ENCODE measurements around the gene TMEM163.

The TMEM163 gene

DNA sequence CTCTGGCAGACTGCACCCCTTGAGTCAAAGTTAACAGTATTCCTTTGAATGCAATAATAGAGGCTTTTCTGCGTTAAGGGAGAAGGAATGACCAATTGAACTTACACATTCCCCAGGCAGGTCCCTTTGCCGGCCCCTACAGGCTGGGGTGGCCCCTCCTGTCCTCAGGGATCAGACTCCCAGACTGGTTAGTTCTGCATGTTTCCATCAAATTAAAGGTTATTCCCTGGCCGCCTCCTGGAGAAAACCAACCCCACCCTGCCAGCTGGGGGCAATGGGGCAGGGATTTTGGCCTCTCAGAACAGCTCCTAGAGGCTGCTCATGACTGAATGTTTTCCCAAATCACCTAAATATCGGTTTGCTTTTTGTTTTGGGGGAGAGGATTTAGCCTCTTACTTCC, 265.3 kb downstream of the TMEM163 start:
- TF ChIP-seq HDGF (IDR thresholded peaks at IDR 0.05; ENCODE audit: borderline replicate concordance) (no peak), ELF4 (IDR thresholded peaks at IDR 0.05) (no peak), ZNF384 (IDR thresholded peaks at IDR 0.05) (no peak), ARNT (IDR thresholded peaks at IDR 0.05) (no peak)
- TF ChIP-seq, protein P1, sequence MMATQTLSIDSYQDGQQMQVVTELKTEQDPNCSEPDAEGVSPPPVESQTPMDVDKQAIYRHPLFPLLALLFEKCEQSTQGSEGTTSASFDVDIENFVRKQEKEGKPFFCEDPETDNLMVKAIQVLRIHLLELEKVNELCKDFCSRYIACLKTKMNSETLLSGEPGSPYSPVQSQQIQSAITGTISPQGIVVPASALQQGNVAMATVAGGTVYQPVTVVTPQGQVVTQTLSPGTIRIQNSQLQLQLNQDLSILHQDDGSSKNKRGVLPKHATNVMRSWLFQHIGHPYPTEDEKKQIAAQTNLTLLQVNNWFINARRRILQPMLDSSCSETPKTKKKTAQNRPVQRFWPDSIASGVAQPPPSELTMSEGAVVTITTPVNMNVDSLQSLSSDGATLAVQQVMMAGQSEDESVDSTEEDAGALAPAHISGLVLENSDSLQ (IDR thresholded peaks at IDR 0.05): no peak
- CTCF ChIA-PET: interaction anchor here (1.3 kb wide), 1 partner anchor 335 kb away, joined by 3 read pairs; no protein-coding TSS in a partner anchor

DNA sequence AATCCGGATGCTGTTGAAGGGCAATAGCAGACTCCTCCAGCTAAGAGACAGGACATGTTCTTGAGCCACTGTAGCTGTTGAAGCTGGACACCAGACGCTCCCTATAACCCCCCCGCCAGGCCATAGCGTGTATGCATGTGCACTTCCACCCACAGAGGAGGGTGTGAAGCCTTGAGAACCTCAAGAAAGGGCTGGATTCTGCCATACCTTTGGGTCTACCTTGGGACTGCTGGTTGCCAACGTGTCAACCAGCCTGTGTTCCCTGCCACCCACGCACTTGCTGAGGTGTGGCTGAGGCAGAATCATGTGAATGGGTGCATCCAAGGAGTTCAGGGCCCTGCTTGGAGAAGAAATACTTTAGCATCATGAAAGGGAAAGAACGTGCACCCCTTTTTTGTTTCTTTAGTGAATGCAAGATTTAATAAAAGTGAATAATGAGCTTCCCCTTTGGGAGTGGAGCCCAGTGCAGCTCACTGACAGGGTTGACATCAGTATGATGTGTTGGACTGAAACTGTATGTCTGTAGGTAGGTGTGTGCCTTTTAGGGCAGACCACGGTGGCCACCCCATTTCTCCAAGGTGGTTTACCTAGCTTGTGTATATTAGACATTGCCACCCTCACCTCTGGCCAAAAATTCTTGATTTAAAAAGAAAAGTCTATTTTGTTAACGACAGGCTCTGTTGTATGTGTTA, 266.6 kb downstream of the TMEM163 start:
- POLR2A ChIA-PET: no interaction called here
- no peak for DNase-seq (ENCODE audit: extremely low spot score)
- TF ChIP-seq FOXA1 (IDR thresholded peaks at IDR 0.05) (no peak), ELF4 (IDR thresholded peaks at IDR 0.05) (no peak), FOXM1 (IDR thresholded peaks at IDR 0.05; ENCODE audit: borderline replicate concordance) (no peak), NFRKB (IDR thresholded peaks at IDR 0.05) (no peak), ZNF384 (IDR thresholded peaks at IDR 0.05) (no peak), L3MBTL2 (conservative IDR thresholded peaks at IDR 0.05) (no peak), LEF1 (IDR thresholded peaks at IDR 0.05; ENCODE audit: borderline replicate concordance) (no peak), ARNT (IDR thresholded peaks at IDR 0.05) (no peak), FOXK2 (IDR thresholded peaks at IDR 0.05) (no peak), TARDBP (IDR thresholded peaks at IDR 0.05) (no peak), HDGF (IDR thresholded peaks at IDR 0.05; ENCODE audit: borderline replicate concordance) (no peak), SUZ12 (IDR thresholded peaks at IDR 0.05) (no peak), BHLHE40 (IDR thresholded peaks at IDR 0.05; ENCODE audit: borderline replicate concordance) (no peak), CTBP1 (IDR thresholded peaks at IDR 0.05; ENCODE audit: borderline replicate concordance) (no peak)
- TF ChIP-seq, protein P1 (IDR thresholded peaks at IDR 0.05): no peak

More for the DNA sequence above, 265.3 kb downstream of the TMEM163 start:
- POLR2A ChIA-PET: no interaction called here
- DNase-seq (ENCODE audit: extremely low spot score): no peak

DNA sequence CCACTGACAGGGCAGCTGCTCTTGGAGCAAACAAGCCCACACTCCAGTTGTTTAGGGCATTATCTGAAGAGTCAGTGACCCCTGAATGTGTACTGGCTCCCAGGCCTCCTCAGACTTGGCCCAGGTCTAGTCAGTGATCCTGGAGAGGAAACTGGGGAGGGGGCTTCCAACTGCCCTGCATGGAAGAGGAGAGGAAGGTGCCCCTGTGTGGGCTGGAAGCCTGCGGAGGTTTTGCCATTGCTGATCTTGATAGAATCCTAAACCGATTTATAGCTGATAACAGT, 267.5 kb downstream of the TMEM163 start:
- POLR2A ChIA-PET: no interaction called here
- no peak for TF ChIP-seq L3MBTL2 (conservative IDR thresholded peaks at IDR 0.05)
- no peak for TF ChIP-seq HDGF (IDR thresholded peaks at IDR 0.05; ENCODE audit: borderline replicate concordance)
- no peak for TF ChIP-seq ARNT (IDR thresholded peaks at IDR 0.05)
- no peak for TF ChIP-seq CTBP1 (IDR thresholded peaks at IDR 0.05; ENCODE audit: borderline replicate concordance)
- TF ChIP-seq LEF1 (IDR thresholded peaks at IDR 0.05; ENCODE audit: borderline replicate concordance): no peak
- no peak for TF ChIP-seq NFRKB (IDR thresholded peaks at IDR 0.05)
- TF ChIP-seq SP1 (IDR thresholded peaks at IDR 0.05): no peak
- no peak for TF ChIP-seq FOXM1 (IDR thresholded peaks at IDR 0.05; ENCODE audit: borderline replicate concordance)
- TF ChIP-seq, protein P1 (IDR thresholded peaks at IDR 0.05): no peak
- no peak for TF ChIP-seq ZNF384 (IDR thresholded peaks at IDR 0.05)
- TF ChIP-seq FOXA1 (IDR thresholded peaks at IDR 0.05): no peak
- no peak for TF ChIP-seq BHLHE40 (IDR thresholded peaks at IDR 0.05; ENCODE audit: borderline replicate concordance)
- TF ChIP-seq SUZ12 (IDR thresholded peaks at IDR 0.05): no peak
- no peak for TF ChIP-seq TARDBP (IDR thresholded peaks at IDR 0.05)
- no peak for TF ChIP-seq FOXK2 (IDR thresholded peaks at IDR 0.05)
- TF ChIP-seq ELF4 (IDR thresholded peaks at IDR 0.05): no peak
- CTCF ChIA-PET: interaction anchor here (0.5 to 2.1 kb wide), 21 partner anchors 10 to 1531 kb away, joined by 3 to 15 read pairs (median 4); no protein-coding TSS in a partner anchor
- DNase-seq (ENCODE audit: extremely low spot score): no peak

More for the DNA sequence above, 266.6 kb downstream of the TMEM163 start:
- CTCF ChIA-PET: interaction anchor here (0.6 to 2.1 kb wide), 10 partner anchors 9 to 568 kb away, joined by 3 to 10 read pairs (median 3); no protein-coding TSS in a partner anchor

DNA sequence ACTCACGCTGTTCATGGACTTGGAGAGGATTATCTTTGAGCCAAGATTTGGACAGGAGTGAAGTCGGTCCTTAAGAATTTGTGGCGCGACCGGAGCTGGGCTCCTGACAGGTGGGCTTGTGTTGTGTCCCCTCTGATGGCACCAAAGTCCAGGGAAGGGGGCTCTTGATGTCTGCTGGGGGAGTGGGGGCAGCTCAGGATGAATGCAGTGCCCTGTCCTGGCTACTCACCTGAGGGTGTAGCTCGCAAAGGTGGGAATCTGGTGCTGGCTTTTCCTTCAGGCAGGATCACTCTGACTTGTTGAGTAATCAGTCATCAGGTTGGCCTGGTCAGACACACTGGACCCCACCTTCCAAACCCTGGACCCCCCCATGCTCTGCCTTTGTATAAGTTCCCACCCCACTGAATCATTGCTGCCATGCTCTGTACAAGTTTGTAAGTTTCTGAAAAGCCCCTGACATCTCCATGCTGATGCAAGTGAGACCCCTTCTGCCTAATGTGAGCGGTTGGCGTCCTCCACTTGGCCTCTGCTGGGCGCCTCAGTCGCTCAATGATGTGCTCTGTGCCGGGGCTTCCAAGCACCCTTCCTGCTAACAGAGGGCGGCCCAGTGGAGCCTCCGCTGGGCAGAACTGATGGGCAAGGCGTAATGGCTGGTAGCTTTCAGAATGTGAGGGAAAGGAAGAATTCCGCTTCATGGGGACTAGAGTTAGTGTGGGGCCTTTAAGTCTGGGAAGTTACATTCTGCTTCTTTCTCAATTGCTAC, 268.9 kb downstream of the TMEM163 start:
- no peak for TF ChIP-seq L3MBTL2 (conservative IDR thresholded peaks at IDR 0.05)
- TF ChIP-seq ZNF384 (IDR thresholded peaks at IDR 0.05): no peak
- TF ChIP-seq BHLHE40 (IDR thresholded peaks at IDR 0.05; ENCODE audit: borderline replicate concordance): no peak
- TF ChIP-seq, protein P1 (IDR thresholded peaks at IDR 0.05): no peak
- TF ChIP-seq HDGF (IDR thresholded peaks at IDR 0.05; ENCODE audit: borderline replicate concordance): no peak
- TF ChIP-seq TARDBP (IDR thresholded peaks at IDR 0.05): no peak
- no peak for TF ChIP-seq SP1 (IDR thresholded peaks at IDR 0.05)
- ChIA-PET POLR2A (no interaction called here), CTCF (interaction anchor here (0.5 to 2.1 kb wide), 9 partner anchors 11 to 563 kb away, joined by 3 to 15 read pairs (median 7); no protein-coding TSS in a partner anchor)
- no peak for DNase-seq (ENCODE audit: extremely low spot score)

DNA sequence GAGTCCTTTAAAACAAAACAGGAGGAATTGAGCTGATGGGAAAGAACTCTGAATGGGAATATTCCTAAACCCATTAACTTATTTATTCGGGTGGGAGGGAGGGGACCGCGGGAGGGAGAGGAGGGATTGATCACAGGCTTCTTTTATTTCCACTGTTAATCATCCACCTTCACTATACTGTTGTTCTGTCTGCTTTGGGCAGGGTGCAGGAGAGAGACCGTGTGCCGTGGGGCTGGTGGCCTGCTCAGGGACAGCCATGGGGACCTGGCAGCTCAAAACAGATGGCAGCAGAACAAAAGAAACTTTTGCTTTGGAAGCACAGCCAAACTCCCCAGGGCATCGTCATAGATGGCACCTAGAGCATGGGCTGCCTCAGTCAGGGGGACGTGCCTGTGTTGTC, 269.6 kb downstream of the TMEM163 start:
- POLR2A ChIA-PET: no interaction called here
- CTCF ChIA-PET: no interaction called here
- no peak for TF ChIP-seq SUZ12 (IDR thresholded peaks at IDR 0.05)
- no peak for TF ChIP-seq FOXA1 (IDR thresholded peaks at IDR 0.05)
- no peak for TF ChIP-seq FOXK2 (IDR thresholded peaks at IDR 0.05)
- TF ChIP-seq HDGF (IDR thresholded peaks at IDR 0.05; ENCODE audit: borderline replicate concordance): no peak
- no peak for TF ChIP-seq NFRKB (IDR thresholded peaks at IDR 0.05)
- TF ChIP-seq L3MBTL2 (conservative IDR thresholded peaks at IDR 0.05): no peak
- TF ChIP-seq FOXM1 (IDR thresholded peaks at IDR 0.05; ENCODE audit: borderline replicate concordance): no peak
- TF ChIP-seq SP1 (IDR thresholded peaks at IDR 0.05): no peak
- TF ChIP-seq BHLHE40 (IDR thresholded peaks at IDR 0.05; ENCODE audit: borderline replicate concordance): no peak
- TF ChIP-seq TARDBP (IDR thresholded peaks at IDR 0.05): no peak
- no peak for TF ChIP-seq ZNF384 (IDR thresholded peaks at IDR 0.05)
- TF ChIP-seq, protein P1 (IDR thresholded peaks at IDR 0.05): no peak
- TF ChIP-seq ELF4 (IDR thresholded peaks at IDR 0.05): no peak
- TF ChIP-seq CTBP1 (IDR thresholded peaks at IDR 0.05; ENCODE audit: borderline replicate concordance): no peak
- TF ChIP-seq LEF1 (IDR thresholded peaks at IDR 0.05; ENCODE audit: borderline replicate concordance): no peak
- no peak for TF ChIP-seq ARNT (IDR thresholded peaks at IDR 0.05)
- no peak for DNase-seq (ENCODE audit: extremely low spot score)

Measured in HEK293T (cell line).